Measurements from ENCODE around the gene TMEM86B. TPM values are rescaled to one million over a fixed set of nuclear protein-coding genes. Genes with fewer than 3 reads are reported as not detected.

TMEM86B gene
- total and polyA plus RNA-seq, 8 donors, result 0.29 to 47.8 (median 9.7) TPM

- no peak overlapping the region for H3K4me3 ChIP-seq
- peaks cover 0 to 7% (median 0%) of the 10 kb centered on the region in 4 donors for H3K9me3 ChIP-seq
- peaks cover 1 to 19% (median 10%) of the 10 kb centered on the region in 4 donors for H3K4me1 ChIP-seq
- WGBS, 5 donors, result 78 to 84% (median 82%) methylated on average over 11 to 26 of the region's 26 CpGs
- H3K27me3 ChIP-seq, result no peaks in the 10 kb centered on the region
- intact Hi-C loops (cut with DNase I; ENCODE audit: low total_unique reads), result no loop called here
- no peak overlapping the region for H3K27ac ChIP-seq
- TF ChIP-seq EP300 (IDR thresholded peaks at IDR 0.05) (no peak), POLR2AphosphoS5 (IDR thresholded peaks at IDR 0.05) (no peak), POLR2A (IDR thresholded peaks at IDR 0.05) (no peak)
- DNase-seq, result no peak
- H3K36me3 ChIP-seq, result peaks cover 12 to 46% (median 43%) of the 10 kb centered on the region in 4 donors
Observed at GRCh38 chr19:55224038-55224665, 4.4 kb downstream of the TMEM86B start.

GRCh38 chr19:55223291-55224037 is 5.1 kb downstream of the TMEM86B start:
- no peaks in the 10 kb centered on the region for H3K27me3 ChIP-seq
- no peak for DNase-seq
- WGBS, 5 donors, result 82 to 93% (median 89%) methylated on average over 12 to 17 of the region's 17 CpGs
- TF ChIP-seq POLR2AphosphoS5 (IDR thresholded peaks at IDR 0.05) (no peak), POLR2A (IDR thresholded peaks at IDR 0.05) (no peak), CTCF (IDR thresholded peaks at IDR 0.05) (no peak), EP300 (IDR thresholded peaks at IDR 0.05) (no peak)
- no peak overlapping the region for H3K27ac ChIP-seq
- intact Hi-C loops (cut with DNase I; ENCODE audit: low total_unique reads), result no loop called here
- peaks cover 12 to 39% (median 36%) of the 10 kb centered on the region in 4 donors for H3K36me3 ChIP-seq
- peaks cover 0 to 12% (median 5%) of the 10 kb centered on the region in 4 donors for H3K4me1 ChIP-seq
- H3K9me3 ChIP-seq, result peaks cover 0 to 7% (median 0%) of the 10 kb centered on the region in 4 donors
- no peak overlapping the region for H3K4me3 ChIP-seq

- intact Hi-C loops (cut with DNase I; ENCODE audit: low total_unique reads), result no loop called here
- H3K9me3 ChIP-seq, result peaks cover 0 to 7% (median 0%) of the 10 kb centered on the region in 4 donors
- 73 to 83% (median 79%) methylated on average over 9 of the region's 9 CpGs for WGBS, 5 donors
- TF ChIP-seq EP300 (IDR thresholded peaks at IDR 0.05) (no peak), CTCF (IDR thresholded peaks at IDR 0.05) (no peak), POLR2AphosphoS5 (IDR thresholded peaks at IDR 0.05) (no peak), POLR2A (IDR thresholded peaks at IDR 0.05) (no peak)
- H3K27ac ChIP-seq, result no peak overlapping the region
- H3K27me3 ChIP-seq, result peaks cover 0 to 15% (median 0%) of the 10 kb centered on the region in 3 donors
- H3K4me3 ChIP-seq, result no peak overlapping the region
- H3K4me1 ChIP-seq, result peaks cover 4 to 18% (median 13%) of the 10 kb centered on the region in 4 donors
- peaks cover 0 to 11% (median 9%) of the 10 kb centered on the region in 4 donors for H3K36me3 ChIP-seq
- no peak for DNase-seq
Observed at GRCh38 chr19:55220525-55220924, 8.0 kb downstream of the TMEM86B start.

- Histone ChIP-seq H3K9me3 (peaks cover 0 to 17% (median 14%) of the 10 kb centered on the region in 4 donors), H3K36me3 (no peaks in the 10 kb centered on the region), H3K27me3 (peaks cover 0 to 30% (median 0%) of the 10 kb centered on the region in 3 donors), H3K4me3 (peak overlapping the region; percentile 25 to 45 (median 37)), H3K27ac (peak overlapping the region; percentile 49 to 82 (median 69)), H3K4me1 (peaks cover 4 to 18% (median 13%) of the 10 kb centered on the region in 4 donors)
- peak; percentile 72 to 95 for DNase-seq
- TF ChIP-seq EP300 (IDR thresholded peaks at IDR 0.05), result no peak
- no peak for TF ChIP-seq POLR2A (IDR thresholded peaks at IDR 0.05)
- TF ChIP-seq POLR2AphosphoS5 (IDR thresholded peaks at IDR 0.05), result peak in 2 of 3 donors; percentile 49 to 88
- no peak for TF ChIP-seq CTCF (IDR thresholded peaks at IDR 0.05)
- intact Hi-C loops (cut with DNase I; ENCODE audit: low total_unique reads), result no loop called here
- WGBS, 5 donors, result 4 to 8% (median 5%) methylated on average over 22 to 36 of the region's 36 CpGs
Observed at GRCh38 chr19:55216461-55217198, 11.9 kb downstream of the TMEM86B start.
